Esophagus muscularis mucosa (tissue), 4 donors: ENCODE data around the gene CNN1. TPM values are rescaled to one million over a fixed set of nuclear protein-coding genes. Genes with fewer than 3 reads are reported as not detected.

Experiments
- DNase-seq: peaks from one replicate; pipeline ENCODE4 v3.0.0-alpha.2; 2017; ENCODE audit errors: extremely low spot score
- H3K27ac ChIP-seq, 4 donors: fragments of 200-600 bp; sonication (generic); replicated peaks in 1 of 4; 1 replicate in 3 of 4; 2 replicates in 1 of 4; pipeline ENCODE4 v1.5.1; 2016 to 2019; ENCODE audit warnings: mild to moderate bottlenecking in 1 of 4
- H3K27me3 ChIP-seq, 4 donors: fragments of 200-600 bp; sonication (generic); one replicate each; pipeline versions ENCODE4 v1.5.1 to v1.6.0; 2016 to 2019
- H3K36me3 ChIP-seq, 4 donors: fragments of 200-600 bp; sonication (generic); one replicate each; pipeline ENCODE4 v1.5.1; 2016 to 2019
- H3K4me1 ChIP-seq, 4 donors: fragments of 200-600 bp; sonication (generic); one replicate each; pipeline ENCODE4 v1.5.1; 2016 to 2019
- H3K4me3 ChIP-seq, 4 donors: fragments of 200-600 bp; sonication (generic); 1 replicate in 2 of 4; 2 replicates in 2 of 4; pipeline ENCODE4 v1.5.1; 2016 to 2019; ENCODE audit warnings: mild to moderate bottlenecking in 4 of 4, moderate library complexity in 1 of 4
- H3K9me3 ChIP-seq, 4 donors: fragments of 200-600 bp; sonication (generic); 1 replicate in 3 of 4; 2 replicates in 1 of 4; pipeline ENCODE4 v1.5.1; 2016 to 2019
- EP300 ChIP-seq: sonication (generic); formaldehyde crosslinking; IDR thresholded peaks from one replicate; pipeline ENCODE4 v1.6.1; 2017; ENCODE audit warnings: antibody characterized with exemption
- POLR2A ChIP-seq: fragments of 450-650 bp; IDR thresholded peaks from one replicate; pipeline ENCODE4 v1.6.1; 2017; ENCODE audit warnings: antibody characterized with exemption, moderate library complexity, mild to moderate bottlenecking, low read depth
- POLR2AphosphoS5 ChIP-seq, 2 donors: sonication (generic); formaldehyde crosslinking; IDR thresholded peaks; one replicate each; pipeline ENCODE4 v1.6.1; 2017; ENCODE audit warnings: antibody characterized with exemption in 2 of 2
- WGBS: methylation state at CpG from one replicate; pipeline ENCODE4 v1.1.5; 2018; 5-methylcytosine and 5-hydroxymethylcytosine counted together
- intact Hi-C: fragments of 100-400 bp; cut with DNase I; formaldehyde crosslinking; loops from one replicate; pipeline ENCODE4 v1.15.1; 2023
- total RNA-seq, 4 donors: library from RNA; depleted of rRNA; stranded (reverse); fragments of >200 nt; gene quantifications; one replicate each; pipeline versions ENCODE4 v1.1.0 to v1.2.1, GENCODE V29; 2016
- TF ChIP-seq, protein P1 (sequence below), 3 experiments: fragments of 200-600 bp in 2 of 3; fragments of 450-650 bp in 1 of 3; sonication (generic) in 2 of 3; IDR thresholded peaks; one replicate each; pipeline ENCODE4 v1.5.1; 2017 to 2019; ENCODE audit warnings: antibody characterized with exemption in 3 of 3, mild to moderate bottlenecking in 2 of 3, moderate library complexity in 1 of 3

The CNN1 gene
- total RNA-seq, 4 donors from 2014 or later = 2,877 to 3,384 (median 2,954) TPM

GRCh38 chr19:11535792-11536595, 2.7 kb upstream of the CNN1 start:
- TF ChIP-seq EP300 (no peak), POLR2AphosphoS5 (IDR thresholded peaks at IDR 0.05) (peak; percentile 85 to 96), POLR2A (peak; percentile 61)
- TF ChIP-seq, protein P1, sequence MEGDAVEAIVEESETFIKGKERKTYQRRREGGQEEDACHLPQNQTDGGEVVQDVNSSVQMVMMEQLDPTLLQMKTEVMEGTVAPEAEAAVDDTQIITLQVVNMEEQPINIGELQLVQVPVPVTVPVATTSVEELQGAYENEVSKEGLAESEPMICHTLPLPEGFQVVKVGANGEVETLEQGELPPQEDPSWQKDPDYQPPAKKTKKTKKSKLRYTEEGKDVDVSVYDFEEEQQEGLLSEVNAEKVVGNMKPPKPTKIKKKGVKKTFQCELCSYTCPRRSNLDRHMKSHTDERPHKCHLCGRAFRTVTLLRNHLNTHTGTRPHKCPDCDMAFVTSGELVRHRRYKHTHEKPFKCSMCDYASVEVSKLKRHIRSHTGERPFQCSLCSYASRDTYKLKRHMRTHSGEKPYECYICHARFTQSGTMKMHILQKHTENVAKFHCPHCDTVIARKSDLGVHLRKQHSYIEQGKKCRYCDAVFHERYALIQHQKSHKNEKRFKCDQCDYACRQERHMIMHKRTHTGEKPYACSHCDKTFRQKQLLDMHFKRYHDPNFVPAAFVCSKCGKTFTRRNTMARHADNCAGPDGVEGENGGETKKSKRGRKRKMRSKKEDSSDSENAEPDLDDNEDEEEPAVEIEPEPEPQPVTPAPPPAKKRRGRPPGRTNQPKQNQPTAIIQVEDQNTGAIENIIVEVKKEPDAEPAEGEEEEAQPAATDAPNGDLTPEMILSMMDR (IDR thresholded peaks at IDR 0.05) = peak; percentile 83 to 97 (median 94)
- no peaks in the 10 kb centered on the region for H3K36me3 ChIP-seq
- H3K4me3 ChIP-seq = peak overlapping the region; percentile 48 to 60 (median 52)
- H3K27ac ChIP-seq = peak overlapping the region; percentile 96 to 99 (median 98)
- peaks cover 16 to 52% (median 48%) of the 10 kb centered on the region in 4 donors for H3K4me1 ChIP-seq
- no peaks in the 10 kb centered on the region for H3K9me3 ChIP-seq
- 32% methylated on average over 18 of the region's 54 CpGs for WGBS
- H3K27me3 ChIP-seq = peaks cover 0 to 5% (median 0%) of the 10 kb centered on the region in 4 donors
- peak; percentile 97 for DNase-seq
- intact Hi-C loops = no loop called here

- peaks cover 6 to 22% (median 7%) of the 10 kb centered on the region in 4 donors for H3K36me3 ChIP-seq
- DNase-seq = no peak
- peaks cover 0 to 5% (median 0%) of the 10 kb centered on the region in 4 donors for H3K27me3 ChIP-seq
- no peak for TF ChIP-seq POLR2A
- no peak for TF ChIP-seq EP300
- TF ChIP-seq POLR2AphosphoS5 (IDR thresholded peaks at IDR 0.05) = peak; percentile 80 to 94
- TF ChIP-seq, protein P1 (IDR thresholded peaks at IDR 0.05) = no peak
- H3K27ac ChIP-seq = peak overlapping the region; percentile 96 to 99 (median 98)
- intact Hi-C loops = no loop called here
- H3K4me1 ChIP-seq = peaks cover 16 to 86% (median 82%) of the 10 kb centered on the region in 4 donors
- H3K4me3 ChIP-seq = peak overlapping the region; percentile 69 to 89 (median 78)
- no peaks in the 10 kb centered on the region for H3K9me3 ChIP-seq
- WGBS = 17% methylated on average over 8 of the region's 36 CpGs
Observed at GRCh38 chr19:11539495-11540365, 1.1 kb downstream of the CNN1 start.

DNA sequence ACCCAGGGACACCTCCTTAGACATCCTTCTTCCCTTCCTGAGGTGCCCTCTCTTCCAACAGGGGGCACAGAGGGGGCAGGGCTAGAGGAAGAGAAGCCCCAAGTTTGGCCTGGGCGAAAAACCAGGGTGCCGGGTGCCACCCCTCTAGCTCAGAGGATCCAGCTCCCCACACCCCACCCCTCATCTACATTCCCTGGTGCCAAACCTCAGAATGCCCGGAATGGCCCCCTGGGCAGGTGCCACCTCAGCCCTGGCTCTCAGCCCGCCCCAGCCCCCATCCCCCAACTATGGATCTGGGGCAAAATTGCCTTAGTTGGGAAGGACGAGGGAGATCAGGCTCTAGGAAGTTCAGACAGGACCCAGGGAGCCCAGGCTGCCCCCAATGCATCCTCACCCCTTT, 2.0 kb downstream of the CNN1 start:
- Histone ChIP-seq H3K4me3 (peak overlapping the region; percentile 69 to 89 (median 78)), H3K4me1 (peaks cover 11 to 85% (median 80%) of the 10 kb centered on the region in 4 donors), H3K36me3 (peaks cover 6 to 29% (median 11%) of the 10 kb centered on the region in 4 donors), H3K27me3 (peaks cover 0 to 5% (median 0%) of the 10 kb centered on the region in 4 donors), H3K27ac (peak overlapping the region; percentile 96 to 99 (median 98)), H3K9me3 (no peaks in the 10 kb centered on the region)
- DNase-seq = no peak
- TF ChIP-seq, protein P1 (IDR thresholded peaks at IDR 0.05) = no peak
- TF ChIP-seq POLR2A (no peak), POLR2AphosphoS5 (IDR thresholded peaks at IDR 0.05) (no peak), EP300 (no peak)
- intact Hi-C loops = no loop called here
- WGBS = 66% methylated on average over 2 of the region's 5 CpGs

- peaks cover 5 to 85% (median 79%) of the 10 kb centered on the region in 4 donors for H3K4me1 ChIP-seq
Observed at GRCh38 chr19:11541238-11541637, 2.6 kb downstream of the CNN1 start.

More at GRCh38 chr19:11541238-11541637, 2.6 kb downstream of the CNN1 start:
- Histone ChIP-seq H3K27ac (peak overlapping the region; percentile 96 to 99 (median 98)), H3K4me3 (peak overlapping the region; percentile 69 to 89 (median 78)), H3K36me3 (peaks cover 12 to 35% (median 16%) of the 10 kb centered on the region in 4 donors), H3K9me3 (no peaks in the 10 kb centered on the region), H3K27me3 (peaks cover 0 to 5% (median 0%) of the 10 kb centered on the region in 4 donors)
- no peak for TF ChIP-seq EP300
- no peak for TF ChIP-seq POLR2AphosphoS5 (IDR thresholded peaks at IDR 0.05)
- TF ChIP-seq POLR2A = no peak
- TF ChIP-seq, protein P1 (IDR thresholded peaks at IDR 0.05) = no peak
- no peak for DNase-seq
- 51% methylated on average over 3 of the region's 3 CpGs for WGBS
- intact Hi-C loops = no loop called here
